ENCODE data around the gene CCDC78.
A peak's percentile ranks its signal among the peaks of the same experiment; 100 is the strongest.
"Not testable (repeated sequence)": the region's sequence is repeated elsewhere in the genome, so short reads cannot be mapped to it uniquely, and the experiment has no call there.

The CCDC78 gene

GRCh38 chr16:715477-716199 lies 10.6 kb downstream of the CCDC78 start:
- H3K9me3 ChIP-seq (ENCODE audit: control insufficient read depth, low read length): no peaks in the 10 kb centered on the region
- 5% methylated on average over 51 to 69 of the region's 74 CpGs for WGBS, 2 experiments (ENCODE audit: insufficient coverage in 2 of 2)
- peak overlapping the region; percentile 53 for H3K27ac ChIP-seq (ENCODE audit: low read depth, low read length, severe bottlenecking)
- H3K4me1 ChIP-seq (ENCODE audit: control insufficient read depth, insufficient read depth, low read length, poor library complexity, severe bottlenecking): peaks cover 17% of the 10 kb centered on the region
- H3K4me3 ChIP-seq (ENCODE audit: extremely low read depth, insufficient read depth, low read length, poor library complexity, severe bottlenecking): peak overlapping the region; percentile 58
- H3K36me3 ChIP-seq (ENCODE audit: control insufficient read depth, insufficient read depth, low read length): peaks cover 4% of the 10 kb centered on the region

- Histone ChIP-seq H3K4me1 (ENCODE audit: control insufficient read depth, insufficient read depth, low read length, poor library complexity, severe bottlenecking) (peaks cover 19% of the 10 kb centered on the region), H3K4me3 (ENCODE audit: extremely low read depth, insufficient read depth, low read length, poor library complexity, severe bottlenecking) (peak within 1 kb of the TSS; percentile 58), H3K27ac (ENCODE audit: low read depth, low read length, severe bottlenecking) (peak within 1 kb of the TSS; percentile 53), H3K9me3 (ENCODE audit: control insufficient read depth, low read length) (no peaks in the 10 kb centered on the region), H3K36me3 (ENCODE audit: control insufficient read depth, insufficient read depth, low read length) (peaks cover 4% of the 10 kb centered on the region)
- WGBS, 2 experiments (ENCODE audit: insufficient coverage in 2 of 2): 12 to 15% methylated on average over 79 to 87 of the region's 108 CpGs
Observed at GRCh38 chr16:714558-715476, 11.4 kb downstream of the CCDC78 start, which contains the start of gene METRN. Gene METRN, plus strand, starts transcription at chr16:715118. Its CDS starts 172 bp downstream, at chr16:715290.

- Histone ChIP-seq H3K9me3 (ENCODE audit: control insufficient read depth, low read length) (no peaks in the 10 kb centered on the region), H3K36me3 (ENCODE audit: control insufficient read depth, insufficient read depth, low read length) (peaks cover 4% of the 10 kb centered on the region), H3K4me1 (ENCODE audit: control insufficient read depth, insufficient read depth, low read length, poor library complexity, severe bottlenecking) (peaks cover 20% of the 10 kb centered on the region), H3K4me3 (ENCODE audit: extremely low read depth, insufficient read depth, low read length, poor library complexity, severe bottlenecking) (no peak overlapping the region), H3K27ac (ENCODE audit: low read depth, low read length, severe bottlenecking) (no peak overlapping the region)
- 86 to 99% methylated on average over 9 to 11 of the region's 11 CpGs for WGBS, 2 experiments (ENCODE audit: insufficient coverage in 2 of 2)
Observed at GRCh38 chr16:714079-714478, 12.2 kb downstream of the CCDC78 start.

GRCh38 chr16:712740-713250 lies 13.4 kb downstream of the CCDC78 start:
- peaks cover 20% of the 10 kb centered on the region for H3K4me1 ChIP-seq (ENCODE audit: control insufficient read depth, insufficient read depth, low read length, poor library complexity, severe bottlenecking)
- WGBS, 2 experiments (ENCODE audit: insufficient coverage in 2 of 2): 41 to 44% methylated on average over 11 of the region's 13 CpGs
- peak overlapping the region; percentile 16 for H3K27ac ChIP-seq (ENCODE audit: low read depth, low read length, severe bottlenecking)
- not testable (repeated sequence) for H3K4me3 ChIP-seq (ENCODE audit: extremely low read depth, insufficient read depth, low read length, poor library complexity, severe bottlenecking); H3K9me3 ChIP-seq (ENCODE audit: control insufficient read depth, low read length); H3K36me3 ChIP-seq (ENCODE audit: control insufficient read depth, insufficient read depth, low read length)

GRCh38 chr16:711548-712320 lies 14.5 kb downstream of the CCDC78 start:
- no peaks in the 10 kb centered on the region for H3K9me3 ChIP-seq (ENCODE audit: control insufficient read depth, low read length)
- peaks cover 18% of the 10 kb centered on the region for H3K4me1 ChIP-seq (ENCODE audit: control insufficient read depth, insufficient read depth, low read length, poor library complexity, severe bottlenecking)
- 8 to 40% methylated on average over 5 to 19 of the region's 25 CpGs for WGBS, 2 experiments (ENCODE audit: insufficient coverage in 2 of 2)
- H3K36me3 ChIP-seq (ENCODE audit: control insufficient read depth, insufficient read depth, low read length): no peaks in the 10 kb centered on the region
- H3K4me3 ChIP-seq (ENCODE audit: extremely low read depth, insufficient read depth, low read length, poor library complexity, severe bottlenecking): no peak overlapping the region
- H3K27ac ChIP-seq (ENCODE audit: low read depth, low read length, severe bottlenecking): no peak overlapping the region

- no peaks in the 10 kb centered on the region for H3K36me3 ChIP-seq (ENCODE audit: control insufficient read depth, insufficient read depth, low read length)
- H3K4me1 ChIP-seq (ENCODE audit: control insufficient read depth, insufficient read depth, low read length, poor library complexity, severe bottlenecking): peaks cover 12% of the 10 kb centered on the region
- no peaks in the 10 kb centered on the region for H3K9me3 ChIP-seq (ENCODE audit: control insufficient read depth, low read length)
- 79 to 90% methylated on average over 10 to 12 of the region's 12 CpGs for whole genome bisulfite sequencing, 2 experiments (ENCODE audit: insufficient coverage in 2 of 2)
- H3K27ac ChIP-seq (ENCODE audit: low read depth, low read length, severe bottlenecking): no peak overlapping the region
- no peak overlapping the region for H3K4me3 ChIP-seq (ENCODE audit: extremely low read depth, insufficient read depth, low read length, poor library complexity, severe bottlenecking)
Observed at GRCh38 chr16:711084-711483, 15.2 kb downstream of the CCDC78 start.

GRCh38 chr16:710500-711075 lies 15.7 kb downstream of the CCDC78 start:
- Histone ChIP-seq H3K4me1 (ENCODE audit: control insufficient read depth, insufficient read depth, low read length, poor library complexity, severe bottlenecking) (peaks cover 11% of the 10 kb centered on the region), H3K9me3 (ENCODE audit: control insufficient read depth, low read length) (no peaks in the 10 kb centered on the region), H3K27ac (ENCODE audit: low read depth, low read length, severe bottlenecking) (no peak overlapping the region), H3K4me3 (ENCODE audit: extremely low read depth, insufficient read depth, low read length, poor library complexity, severe bottlenecking) (no peak overlapping the region), H3K36me3 (ENCODE audit: control insufficient read depth, insufficient read depth, low read length) (no peaks in the 10 kb centered on the region)
- WGBS, 2 experiments (ENCODE audit: insufficient coverage in 2 of 2): 80% methylated on average over 20 to 21 of the region's 21 CpGs

- WGBS, 2 experiments (ENCODE audit: insufficient coverage in 2 of 2): 35 to 40% methylated on average over 20 to 29 of the region's 30 CpGs
- peaks cover 11% of the 10 kb centered on the region for H3K4me1 ChIP-seq (ENCODE audit: control insufficient read depth, insufficient read depth, low read length, poor library complexity, severe bottlenecking)
- H3K27ac ChIP-seq (ENCODE audit: low read depth, low read length, severe bottlenecking): peak overlapping the region; percentile 79
- no peak overlapping the region for H3K4me3 ChIP-seq (ENCODE audit: extremely low read depth, insufficient read depth, low read length, poor library complexity, severe bottlenecking)
- no peaks in the 10 kb centered on the region for H3K36me3 ChIP-seq (ENCODE audit: control insufficient read depth, insufficient read depth, low read length)
- no peaks in the 10 kb centered on the region for H3K9me3 ChIP-seq (ENCODE audit: control insufficient read depth, low read length)
Observed at GRCh38 chr16:709566-710499, 16.4 kb downstream of the CCDC78 start.

- WGBS, 2 experiments (ENCODE audit: insufficient coverage in 2 of 2): 73 to 78% methylated on average over 2 of the region's 4 CpGs
- Histone ChIP-seq H3K4me3 (ENCODE audit: extremely low read depth, insufficient read depth, low read length, poor library complexity, severe bottlenecking) (no peak overlapping the region), H3K27ac (ENCODE audit: low read depth, low read length, severe bottlenecking) (no peak overlapping the region), H3K36me3 (ENCODE audit: control insufficient read depth, insufficient read depth, low read length) (no peaks in the 10 kb centered on the region), H3K4me1 (ENCODE audit: control insufficient read depth, insufficient read depth, low read length, poor library complexity, severe bottlenecking) (peaks cover 11% of the 10 kb centered on the region), H3K9me3 (ENCODE audit: control insufficient read depth, low read length) (no peaks in the 10 kb centered on the region)
Observed at GRCh38 chr16:708959-709358, 17.3 kb downstream of the CCDC78 start.
